HG02763 (cell line): ENCODE results near the gene DEUP1.
"Not testable (repeated sequence)": the region's sequence is repeated elsewhere in the genome, so short reads cannot be mapped to it uniquely, and the experiment has no call there.

Experiments
- ATAC-seq: cut with Tn5 transposase; IDR thresholded peaks from one replicate; pipeline ENCODE4 v1.9.1; 2021; ENCODE audit warnings: mild to moderate bottlenecking, moderate library complexity; ENCODE audit not compliant: unreplicated experiment

Gene DEUP1

DNA sequence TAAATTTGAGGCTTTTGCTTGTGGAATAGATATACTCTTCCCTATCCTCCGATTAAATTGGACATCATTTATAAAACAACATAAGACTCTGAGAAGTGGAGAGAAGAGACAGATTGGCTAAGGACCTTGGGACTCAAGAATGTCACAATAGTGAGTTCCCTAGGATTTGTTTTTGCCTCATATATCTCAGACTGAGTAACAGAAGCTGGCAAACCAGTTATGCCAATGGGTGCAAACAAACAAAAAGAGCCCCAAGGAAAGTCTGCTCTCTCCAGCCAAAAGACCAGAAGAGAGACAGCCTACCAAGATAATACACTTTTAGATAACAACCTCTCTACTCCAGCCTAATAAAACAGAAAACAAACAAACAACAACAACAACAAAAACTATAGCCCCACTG lies 28.9 kb downstream of the DEUP1 start:
- no peak for ATAC-seq

DNA sequence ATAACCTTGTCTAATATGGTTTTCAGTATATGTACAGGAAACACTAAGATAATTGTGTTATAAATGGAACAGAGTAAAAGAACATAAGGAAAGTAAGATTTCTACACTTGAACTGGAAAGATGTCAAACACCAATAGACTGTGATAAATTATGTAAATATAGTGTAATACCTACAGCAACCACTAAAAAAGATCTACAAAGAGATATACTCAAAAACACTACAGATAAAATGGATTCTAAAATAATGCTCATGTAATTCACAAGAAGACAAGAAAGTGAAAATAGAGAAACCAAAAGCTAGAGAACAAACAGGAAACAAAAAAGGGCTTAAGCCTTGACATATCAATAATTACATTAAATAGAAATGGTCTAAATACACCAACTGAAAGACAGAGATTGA lies 30.9 kb downstream of the DEUP1 start:
- ATAC-seq, result no peak

DNA sequence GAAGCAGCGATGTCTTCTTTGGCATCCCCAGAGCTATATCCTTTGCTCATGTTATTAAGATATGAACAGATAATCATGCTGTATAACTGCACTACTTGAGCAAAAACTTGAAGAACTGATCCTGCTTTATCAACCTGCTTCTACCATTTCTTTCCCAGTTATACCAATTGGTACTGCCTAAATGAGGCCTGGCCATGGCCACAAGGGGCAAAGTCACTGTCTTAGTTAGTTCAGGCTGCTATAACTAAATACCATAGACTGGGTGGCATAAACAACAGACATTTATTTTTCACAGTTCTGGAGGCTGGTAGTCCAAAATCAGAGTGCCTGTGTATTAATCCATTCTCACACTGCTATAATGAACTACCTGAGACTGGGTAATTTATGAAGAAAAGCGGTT lies 37.5 kb downstream of the DEUP1 start:
- no peak for ATAC-seq

DNA sequence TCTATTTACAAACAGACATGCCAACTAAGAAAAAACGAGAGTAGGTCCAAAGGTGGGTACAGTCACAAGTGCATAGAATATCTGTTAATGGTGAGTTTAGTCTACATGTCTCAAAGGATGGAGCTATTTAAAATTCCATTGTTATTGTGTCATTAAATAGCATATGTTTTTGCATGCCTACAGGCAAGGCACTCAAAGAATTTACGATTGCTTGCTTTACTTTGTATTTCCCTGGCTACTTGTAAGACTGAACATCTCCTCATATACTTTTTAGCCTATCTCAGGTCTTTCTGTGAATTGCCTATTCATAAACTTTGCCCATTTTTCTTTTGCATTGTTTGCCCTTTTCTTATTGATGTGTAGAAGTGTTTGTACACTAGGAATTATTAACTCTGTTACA lies 39.7 kb downstream of the DEUP1 start:
- no peak for ATAC-seq

DNA sequence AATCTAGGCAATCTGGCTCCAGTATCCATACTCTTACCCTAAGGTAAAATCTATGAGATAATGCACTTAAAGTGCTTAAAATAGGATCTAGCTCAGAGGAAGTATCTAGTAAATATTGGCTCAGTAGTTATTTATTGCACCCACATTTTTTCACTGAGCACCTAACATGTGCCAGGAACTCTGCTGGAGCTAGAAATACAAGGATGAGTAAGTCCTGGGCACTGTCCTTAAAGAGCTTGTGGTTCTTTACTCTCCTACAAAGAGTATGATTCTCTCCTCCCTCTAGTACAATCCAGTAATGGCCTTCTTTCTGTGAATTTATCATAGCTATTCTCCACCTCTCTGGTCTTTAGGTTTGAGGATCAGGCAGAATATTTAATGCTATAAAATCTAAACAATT lies 59.2 kb downstream of the DEUP1 start:
- ATAC-seq, result no peak

DNA sequence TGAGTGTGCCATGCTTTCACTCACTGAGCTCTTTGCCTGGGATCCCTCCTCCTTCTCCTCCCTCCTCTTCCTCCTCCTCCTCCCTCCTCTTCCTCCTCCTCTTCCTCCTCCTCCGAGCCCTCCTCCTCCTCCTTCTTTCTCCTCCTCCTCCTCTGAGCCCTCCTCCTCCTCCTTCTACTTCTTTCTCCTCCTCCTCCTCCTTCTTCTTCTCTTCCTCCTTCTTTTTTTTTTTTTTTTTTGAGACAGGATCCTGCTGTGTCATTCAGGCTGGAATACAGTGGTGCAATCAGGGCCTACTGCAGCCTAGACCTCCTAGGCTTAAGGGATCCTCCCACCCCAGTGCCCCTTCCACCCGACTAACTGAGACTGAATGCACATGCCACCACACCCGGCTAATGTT lies 62.3 kb downstream of the DEUP1 start:
- no peak for ATAC-seq

DNA sequence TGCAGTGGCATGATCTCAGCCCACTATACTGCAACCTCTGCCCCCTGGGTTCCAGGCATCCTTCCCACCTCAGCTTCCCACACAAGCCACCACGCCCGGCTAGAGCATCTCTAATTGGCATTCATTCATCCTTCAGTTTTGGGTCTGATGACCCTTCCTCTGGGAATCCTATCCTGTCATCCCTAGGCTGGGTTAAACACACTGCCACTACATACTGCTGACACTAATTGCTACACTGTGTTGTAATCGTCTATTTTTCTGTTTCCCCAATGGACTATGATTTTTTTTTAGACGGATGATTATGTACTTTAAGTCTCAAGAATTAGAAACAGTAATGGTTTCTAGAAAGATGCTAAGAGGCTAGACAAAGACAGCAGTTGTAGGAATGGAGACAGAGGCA lies 62.8 kb downstream of the DEUP1 start:
- no peak for ATAC-seq

DNA sequence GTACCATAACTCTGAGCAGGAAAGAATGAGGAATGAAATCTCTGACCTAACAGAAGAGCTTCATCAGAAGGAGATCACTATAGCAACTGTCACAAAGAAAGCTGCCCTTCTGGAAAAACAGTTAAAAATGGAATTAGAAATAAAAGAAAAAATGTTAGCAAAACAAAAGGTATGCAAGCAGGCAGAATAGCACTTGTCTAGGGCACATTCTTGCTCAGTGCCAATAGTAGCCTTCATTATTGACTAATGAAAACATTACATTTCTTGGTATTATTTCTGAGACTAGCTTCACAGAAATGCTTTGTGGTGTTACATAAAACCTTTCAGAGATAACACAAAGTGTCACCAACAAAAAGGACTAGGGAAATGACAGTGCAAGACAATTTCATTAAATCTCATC lies 63.9 kb downstream of the DEUP1 start:
- ATAC-seq, result no peak

DNA sequence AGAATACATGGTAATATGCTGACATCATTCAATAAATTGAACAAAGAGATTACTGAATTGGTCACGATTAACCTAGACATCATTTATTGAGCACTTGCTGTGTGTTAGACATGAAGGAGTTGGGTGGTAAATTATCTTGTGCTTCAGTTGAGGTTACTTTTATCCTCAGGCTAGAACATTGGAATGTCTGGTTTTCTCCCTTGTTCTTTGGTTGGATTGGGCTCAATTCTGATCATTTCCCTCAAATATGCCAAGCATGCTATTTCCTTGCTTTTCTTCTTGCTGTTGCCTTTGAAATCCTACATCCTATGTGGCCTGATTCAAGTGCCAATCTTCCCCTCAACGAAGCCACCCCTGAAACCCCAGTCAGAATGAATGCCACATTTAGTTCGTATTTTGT lies 65.8 kb downstream of the DEUP1 start:
- no peak for ATAC-seq

DNA sequence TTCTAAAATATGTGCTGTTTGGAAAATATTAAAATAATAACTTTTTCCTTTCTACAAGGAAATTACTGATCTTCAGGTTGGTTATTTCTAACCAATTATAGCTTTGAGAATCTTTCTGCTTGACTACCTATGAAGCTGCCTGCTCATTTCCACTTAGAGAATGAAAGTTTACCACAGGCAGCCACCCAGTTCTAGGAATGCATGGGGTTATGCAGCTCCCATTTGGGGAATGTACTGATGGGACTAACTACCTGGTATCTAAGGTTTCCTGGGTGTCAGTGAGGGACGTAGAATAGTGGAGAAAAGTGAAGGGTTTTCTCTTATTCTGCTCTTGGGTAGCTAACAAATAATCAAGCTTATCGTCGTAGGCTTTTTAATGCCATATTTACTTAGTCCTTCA lies 73.4 kb downstream of the DEUP1 start:
- no peak for ATAC-seq

DNA sequence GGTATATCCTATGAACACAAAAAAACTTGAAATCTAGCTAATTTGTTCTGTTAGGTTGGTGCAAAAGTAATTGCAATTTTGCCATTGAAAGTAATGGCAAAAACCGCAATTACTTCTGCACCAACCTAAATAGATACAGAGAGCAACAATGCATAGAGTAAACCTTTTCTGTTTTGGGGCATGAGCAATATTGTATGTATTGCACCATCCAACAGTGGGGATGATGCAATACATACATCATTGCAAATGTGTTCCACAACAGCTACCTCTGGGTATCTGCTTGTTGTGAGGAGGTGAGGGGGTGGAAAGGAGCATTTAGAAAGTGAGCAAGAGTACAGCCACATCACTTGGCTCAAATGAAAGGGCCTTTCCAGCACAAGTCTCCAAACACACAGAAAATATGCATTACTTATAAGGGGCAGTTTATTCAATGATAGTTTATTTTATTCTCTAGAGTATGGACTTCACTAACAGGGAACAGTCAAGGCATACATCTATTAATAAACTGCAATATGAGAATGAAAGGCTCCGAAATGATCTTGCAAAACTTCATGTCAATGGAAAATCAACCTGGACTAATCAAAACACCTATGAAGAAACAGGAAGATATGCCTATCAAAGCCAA lies 77.3 kb downstream of the DEUP1 start:
- ATAC-seq, result no peak

DNA sequence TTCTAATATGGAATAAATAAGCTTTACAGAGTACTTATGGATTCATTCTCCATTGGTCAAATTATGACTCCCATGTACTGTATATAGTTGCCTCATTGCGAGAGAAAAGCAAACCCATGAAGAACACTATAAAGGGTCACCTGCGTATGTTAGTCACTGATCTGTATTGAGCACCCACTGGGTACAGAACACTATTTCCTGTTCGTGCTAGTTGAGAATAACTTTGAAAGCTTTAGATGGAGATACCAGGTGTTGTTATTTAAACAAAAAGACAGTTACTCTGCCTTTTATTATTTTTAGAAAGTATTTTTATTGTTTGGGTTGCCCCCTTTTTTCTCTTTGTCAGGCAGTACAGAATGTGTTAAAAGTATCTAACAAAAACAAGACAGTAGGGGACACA lies 79.9 kb downstream of the DEUP1 start:
- no peak for ATAC-seq

DNA sequence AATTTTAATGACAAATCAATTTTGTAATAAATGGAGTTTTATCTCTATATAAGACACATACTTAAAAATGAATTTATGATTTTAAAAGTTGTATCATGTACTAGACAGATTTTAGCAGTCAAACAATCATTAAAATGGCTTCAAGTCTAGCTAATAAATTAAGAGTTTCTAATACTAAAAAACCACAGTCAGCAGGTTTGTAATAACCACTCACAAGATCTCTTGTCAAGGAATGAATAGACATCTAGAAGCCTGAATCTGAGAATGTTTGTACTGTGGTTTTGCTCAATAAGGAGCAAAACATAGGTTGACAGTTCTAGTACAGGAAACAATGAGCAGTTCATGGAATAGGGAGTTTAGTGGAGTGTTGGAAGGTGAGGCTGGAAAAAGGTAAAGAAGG lies 81.2 kb downstream of the DEUP1 start:
- ATAC-seq, result no peak

DNA sequence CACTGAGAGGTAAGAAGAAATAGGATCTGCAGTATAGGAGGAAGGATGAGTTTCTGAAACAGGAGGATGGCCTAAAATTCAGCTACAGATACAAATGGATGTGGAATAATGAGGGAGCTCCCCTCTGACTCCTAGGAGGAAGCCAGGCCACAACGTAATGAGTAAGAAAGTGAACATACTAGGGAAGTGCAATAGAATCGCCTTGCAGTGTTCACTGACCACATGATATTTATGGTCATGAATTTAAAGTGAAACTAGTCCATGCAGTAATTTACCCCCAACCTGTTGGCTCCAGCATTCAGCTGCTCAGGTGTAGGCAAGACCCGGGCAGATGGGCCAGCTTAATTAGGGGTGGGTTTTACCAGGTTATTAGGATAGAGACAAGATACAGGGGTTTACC lies 101.7 kb downstream of the DEUP1 start:
- no peak for ATAC-seq

DNA sequence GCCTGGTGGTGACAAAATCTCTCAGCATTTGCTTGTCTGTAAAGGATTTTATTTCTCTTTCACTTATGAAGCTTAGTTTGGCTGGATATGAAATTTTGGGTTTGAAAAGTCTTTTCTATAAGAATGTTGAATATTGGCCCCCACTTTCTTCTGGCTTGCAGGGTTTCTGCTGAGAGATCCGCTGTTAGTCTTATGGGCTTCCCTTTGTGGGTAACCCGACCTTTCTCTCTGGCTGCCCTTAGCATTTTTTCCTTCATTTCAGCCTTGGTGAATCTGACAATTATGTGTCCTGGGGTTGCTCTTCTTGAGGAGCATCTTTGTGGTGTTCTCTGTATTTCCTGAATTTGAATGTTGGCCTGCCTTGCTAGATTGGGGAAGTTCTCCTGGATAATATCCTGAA lies 112.7 kb downstream of the DEUP1 start:
- ATAC-seq, result not testable (repeated sequence)

DNA sequence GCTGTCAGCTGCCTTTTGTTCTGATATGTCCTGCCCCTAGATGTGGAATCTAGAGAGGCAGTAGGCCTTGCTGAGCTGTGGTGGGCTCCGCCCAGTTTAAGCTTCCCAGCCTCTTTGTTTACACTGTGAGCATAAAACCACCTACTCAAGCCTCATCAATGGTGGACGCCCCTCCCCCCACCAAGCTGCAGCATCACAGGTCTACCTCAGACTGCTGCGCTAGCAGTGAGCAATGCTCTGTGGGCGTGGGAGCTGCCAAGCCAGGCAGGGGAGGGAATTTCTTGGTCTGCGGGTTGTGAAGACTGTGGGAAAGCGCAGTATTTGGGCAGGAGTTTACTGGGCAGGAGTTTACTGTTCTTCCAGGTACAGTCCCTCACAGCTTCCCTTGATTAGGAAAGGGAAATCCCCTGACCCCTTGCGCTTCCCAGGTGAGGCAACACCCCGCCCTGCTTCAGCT lies 114.1 kb downstream of the DEUP1 start:
- no peak for ATAC-seq

DNA sequence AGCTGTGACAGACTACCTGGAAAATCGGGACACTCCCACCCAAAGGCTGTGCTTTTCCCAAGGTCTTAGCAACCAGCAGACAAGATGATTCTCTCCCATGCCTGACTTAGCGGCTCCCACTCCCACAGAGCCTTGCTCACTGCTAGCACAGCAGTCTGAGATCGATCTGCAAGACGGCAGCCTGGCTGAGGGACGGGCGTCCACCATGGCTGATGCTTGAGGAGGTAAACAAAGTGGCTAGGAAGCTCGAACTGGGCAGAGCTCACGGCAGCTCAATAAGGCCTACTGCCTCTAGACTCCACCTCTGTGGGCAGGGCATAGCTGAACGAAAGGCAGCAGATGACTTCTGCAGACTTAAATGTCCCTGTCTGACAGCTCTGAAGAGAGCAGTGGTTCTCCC lies 127.7 kb downstream of the DEUP1 start:
- ATAC-seq, result no peak

DNA sequence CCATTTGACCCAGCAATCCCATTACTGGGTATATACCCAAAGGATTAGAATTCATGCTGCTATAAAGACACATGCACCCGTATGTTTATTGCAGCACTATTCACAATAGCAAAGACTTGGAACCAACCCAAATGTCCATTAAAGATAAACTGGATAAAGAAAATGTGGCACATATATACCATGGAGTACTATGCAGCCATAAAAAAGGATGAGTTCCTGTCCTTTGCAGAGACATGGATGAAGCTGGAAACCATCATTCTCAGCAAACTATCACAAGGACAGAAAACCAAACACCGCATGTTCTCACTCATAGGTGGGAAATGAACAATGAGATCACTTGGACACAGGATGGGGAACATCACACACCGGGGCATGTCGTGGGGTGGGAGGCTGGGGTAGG lies 133.1 kb downstream of the DEUP1 start:
- not testable (repeated sequence) for ATAC-seq

DNA sequence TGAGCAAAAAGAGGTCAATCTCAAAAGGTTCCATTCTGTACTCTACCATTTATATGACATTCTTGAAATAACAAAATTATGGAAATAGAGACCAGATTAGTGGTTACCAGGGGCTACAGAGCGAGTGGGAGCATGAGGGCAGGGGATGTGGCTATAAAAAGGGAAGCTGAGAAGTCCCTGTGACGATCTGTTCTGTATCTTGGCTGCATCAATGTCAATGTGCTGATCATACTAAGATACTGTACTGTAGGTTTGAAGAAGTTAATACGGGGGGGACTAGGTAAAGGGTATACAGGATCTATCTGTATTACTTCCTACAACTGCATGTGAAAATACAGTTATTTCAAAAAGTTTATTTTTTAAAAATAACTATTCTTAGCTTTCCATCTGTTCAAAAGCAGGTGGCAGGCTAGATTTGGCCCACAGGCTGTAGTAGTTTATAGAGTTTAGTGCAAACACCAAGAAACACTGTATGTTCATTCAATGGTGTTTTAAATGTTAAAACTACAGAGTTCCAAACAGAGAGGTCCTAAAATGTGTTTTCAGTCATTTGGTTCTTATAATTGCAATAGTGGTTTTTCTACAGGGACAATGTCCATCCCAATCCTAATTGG lies 134.5 kb downstream of the DEUP1 start:
- ATAC-seq, result no peak

DNA sequence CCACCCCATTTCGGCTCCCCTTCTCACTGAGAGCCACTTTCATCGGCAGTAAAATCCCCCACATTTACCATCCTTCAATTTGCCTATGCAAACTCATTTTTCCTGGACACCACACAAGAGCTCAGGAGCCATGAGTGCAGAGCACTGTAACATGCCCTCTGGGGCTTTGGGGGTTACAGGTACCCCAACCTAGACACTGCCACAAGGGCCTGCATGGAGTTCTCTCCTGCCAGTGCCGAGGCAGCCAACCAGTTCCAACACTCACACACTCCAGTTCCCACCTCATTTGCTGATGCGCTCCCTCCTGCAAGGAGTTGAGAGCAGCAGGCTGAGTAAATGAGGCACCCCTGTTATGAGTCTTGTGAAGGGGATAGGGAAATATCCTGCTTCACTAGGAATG lies 136.5 kb downstream of the DEUP1 start:
- no peak for ATAC-seq

DNA sequence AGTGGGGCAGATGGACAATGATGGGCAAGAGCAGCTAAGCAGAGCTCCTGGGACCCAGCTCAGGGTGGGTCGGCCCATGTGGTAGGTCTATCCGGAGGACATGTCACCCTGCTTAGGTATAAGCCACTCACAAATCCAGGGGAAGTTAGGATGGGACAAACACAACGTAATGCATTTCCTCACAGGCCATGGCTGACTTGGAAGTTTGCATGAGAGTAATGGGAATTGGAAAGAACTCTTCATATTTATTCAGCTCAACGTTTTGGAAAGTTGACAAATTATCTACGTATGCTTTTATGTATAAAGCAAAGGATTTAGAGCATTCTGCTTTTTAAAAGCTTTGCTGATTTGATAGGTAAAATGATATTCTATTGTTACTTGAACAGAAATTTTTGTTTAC lies 137.7 kb downstream of the DEUP1 start:
- ATAC-seq, result no peak

DNA sequence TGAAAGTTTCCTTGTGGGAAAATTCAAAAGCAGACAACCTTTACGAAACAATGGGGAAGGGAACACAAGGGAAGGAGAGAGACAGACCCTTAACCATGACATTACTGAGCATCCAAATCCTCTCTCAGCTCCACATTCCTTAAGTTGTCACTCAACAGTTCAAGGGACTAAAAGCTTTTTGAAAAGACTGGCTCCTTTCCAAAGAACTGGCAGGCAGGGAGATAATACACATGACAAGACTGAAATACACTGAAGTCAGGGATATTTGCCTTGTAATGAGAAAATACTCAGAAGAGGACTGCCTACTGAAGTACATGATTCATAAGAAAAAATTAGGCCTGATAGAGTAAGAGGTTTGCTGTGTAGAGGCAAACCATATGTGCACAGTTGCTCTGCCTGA lies 143.6 kb downstream of the DEUP1 start:
- no peak for ATAC-seq

DNA sequence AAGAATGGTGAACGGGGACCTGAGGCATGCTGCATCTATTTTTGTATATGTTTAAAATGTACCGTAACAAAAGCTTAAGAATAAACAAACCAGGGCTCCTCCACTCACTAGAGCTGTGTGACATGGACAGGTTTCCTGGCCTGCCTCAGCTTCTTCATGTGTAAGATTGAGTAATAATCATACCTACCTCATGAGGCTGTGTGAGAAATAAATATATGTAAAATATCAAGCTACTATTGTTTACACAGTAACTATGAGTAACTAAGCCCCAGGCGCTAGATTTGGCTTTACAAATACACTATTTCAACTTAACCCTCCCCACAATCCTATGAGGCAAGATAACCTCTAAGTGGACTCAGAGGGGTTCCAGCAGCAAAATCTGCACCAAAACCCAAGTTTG lies 146.3 kb downstream of the DEUP1 start:
- no peak for ATAC-seq
